ENCODE results near the gene KNCN. TPM values are rescaled to one million over a fixed set of nuclear protein-coding genes. Genes with fewer than 3 reads are reported as not detected.

Gene KNCN
- total RNA-seq, 1 experiment from 2014 or later = not detected

- no peaks in the 10 kb centered on the region for H3K9me3 ChIP-seq (ENCODE audit: control insufficient read depth, low read depth, low read length)
- no peaks in the 10 kb centered on the region for H4K20me1 ChIP-seq (ENCODE audit: control insufficient read depth, insufficient read depth, insufficient read length)
- H3K36me3 Mint-ChIP-seq (ENCODE audit: insufficient read depth in 1 of 3, low read depth in 3 of 3) = peaks cover 0 to 28% (median 0%) of the 10 kb centered on the region in 3 experiments; a peak in 5 of 7 replicates
- peaks cover 0 to 5% of the 10 kb centered on the region in 2 experiments; a peak in 1 of 4 replicates for H3K4me1 Mint-ChIP-seq
- no peaks in the 10 kb centered on the region for H3K79me2 ChIP-seq (ENCODE audit: insufficient read depth, low read length)
- no peak overlapping the region for H3K4me2 ChIP-seq (ENCODE audit: insufficient read depth, insufficient read length, low read length)
- no peak overlapping the region for H2AK5ac ChIP-seq (ENCODE audit: insufficient read length, low read length)
- no peak overlapping the region for H2BK20ac ChIP-seq (ENCODE audit: low read depth, low read length, poor library complexity, severe bottlenecking)
- H3K9me3 Mint-ChIP-seq = no peaks in the 10 kb centered on the region
- H2BK120ac ChIP-seq (ENCODE audit: low read depth, low read length, poor library complexity, severe bottlenecking) = no peak overlapping the region
- H3K14ac ChIP-seq (ENCODE audit: insufficient read depth, low read length) = no peak overlapping the region
- no peak overlapping the region for H2BK12ac ChIP-seq (ENCODE audit: insufficient read length, low read depth, low read length)
- no peak overlapping the region for H2AFZ ChIP-seq (ENCODE audit: low read length)
- DNase-seq = no peak
- no peak overlapping the region for H4K91ac ChIP-seq (ENCODE audit: insufficient read length, low read depth, low read length)
- no peaks in the 10 kb centered on the region for H3K27me3 Mint-ChIP-seq (ENCODE audit: low read depth)
- H2BK15ac ChIP-seq (ENCODE audit: low read depth, low read length) = no peak overlapping the region
- H3K18ac ChIP-seq (ENCODE audit: insufficient read length, low read depth, low read length) = no peak overlapping the region
- H3K27ac ChIP-seq (ENCODE audit: insufficient read length, low read depth, low read length) = no peak overlapping the region
- no peaks in the 10 kb centered on the region for H3K23me2 ChIP-seq (ENCODE audit: insufficient read length, low read depth, low read length, poor library complexity, severe bottlenecking)
- H3K4me1 ChIP-seq (ENCODE audit: insufficient read depth, low read length) = no peaks in the 10 kb centered on the region; the same call in 1 of the 2 replicates
- H3T11ph ChIP-seq (ENCODE audit: low read length) = no peak overlapping the region
- H2BK5ac ChIP-seq (ENCODE audit: insufficient read length, low read length) = no peak overlapping the region
- H4K5ac ChIP-seq (ENCODE audit: insufficient read length, low read depth, low read length) = no peak overlapping the region
- no peaks in the 10 kb centered on the region for H3K79me1 ChIP-seq (ENCODE audit: insufficient read depth, low read depth, low read length, poor library complexity, severe bottlenecking)
- no peak overlapping the region for H3K56ac ChIP-seq (ENCODE audit: insufficient read length, low read depth, low read length)
- H4K8ac ChIP-seq (replicated peaks; ENCODE audit: insufficient read length, low read depth, low read length) = no peak overlapping the region
- H3K23ac ChIP-seq (ENCODE audit: insufficient read length, low read depth, low read length) = no peak overlapping the region
- no peak for TF ChIP-seq CTCF (conservative IDR thresholded peaks at IDR 0.05)
- no CpG with 5 or more reads among the region's 3 CpGs for WGBS (ENCODE audit: extremely low coverage, insufficient read length, low lambda C conversion rate)
- H3K27me3 ChIP-seq (ENCODE audit: insufficient read depth, low read length) = no peaks in the 10 kb centered on the region
- no peak overlapping the region for H3K27ac Mint-ChIP-seq
- no peak overlapping the region for H3K4ac ChIP-seq (ENCODE audit: low read depth, low read length)
- H3K9ac ChIP-seq (ENCODE audit: extremely low read depth, insufficient read length, low read length) = no peak overlapping the region
- no peak overlapping the region for H3K4me3 Mint-ChIP-seq
Measured at GRCh38 chr1:46595127-46595526, 43.7 kb upstream of the KNCN start.
